ENCODE results near the gene CRTC3. TPM values are rescaled to one million over a fixed set of nuclear protein-coding genes. Genes with fewer than 3 reads are reported as not detected.

Gene CRTC3
- total RNA-seq, 1 experiment from 2014 or later = 3.9 TPM

- Histone ChIP-seq H3K79me1 (ENCODE audit: insufficient read depth, low read depth, low read length, poor library complexity, severe bottlenecking) (no peaks in the 10 kb centered on the region), H3K23ac (ENCODE audit: insufficient read length, low read depth, low read length) (no peak overlapping the region), H4K8ac (replicated peaks; ENCODE audit: insufficient read length, low read depth, low read length) (no peak overlapping the region), H2BK20ac (ENCODE audit: low read depth, low read length, poor library complexity, severe bottlenecking) (no peak overlapping the region), H2BK12ac (ENCODE audit: insufficient read length, low read depth, low read length) (no peak overlapping the region), H4K91ac (ENCODE audit: insufficient read length, low read depth, low read length) (no peak overlapping the region), H3K56ac (ENCODE audit: insufficient read length, low read depth, low read length) (no peak overlapping the region), H2AK5ac (ENCODE audit: insufficient read length, low read length) (no peak overlapping the region), H4K5ac (ENCODE audit: insufficient read length, low read depth, low read length) (no peak overlapping the region), H3K4me2 (ENCODE audit: insufficient read depth, insufficient read length, low read length) (peak overlapping the region; percentile 36), H2AFZ (ENCODE audit: low read length) (no peak overlapping the region), H3K27me3 (ENCODE audit: insufficient read depth, low read length) (peaks cover 7% of the 10 kb centered on the region), H3K27ac (ENCODE audit: insufficient read length, low read depth, low read length) (no peak overlapping the region), H3K14ac (ENCODE audit: insufficient read depth, low read length) (no peak overlapping the region), H3K9me3 (ENCODE audit: control insufficient read depth, low read depth, low read length) (no peaks in the 10 kb centered on the region), H3K79me2 (ENCODE audit: insufficient read depth, low read length) (no peaks in the 10 kb centered on the region), H3T11ph (ENCODE audit: low read length) (no peak overlapping the region), H2BK15ac (ENCODE audit: low read depth, low read length) (no peak overlapping the region), H3K18ac (ENCODE audit: insufficient read length, low read depth, low read length) (no peak overlapping the region), H3K23me2 (ENCODE audit: insufficient read length, low read depth, low read length, poor library complexity, severe bottlenecking) (no peaks in the 10 kb centered on the region), H3K9ac (ENCODE audit: extremely low read depth, insufficient read length, low read length) (no peak overlapping the region), H2BK5ac (ENCODE audit: insufficient read length, low read length) (no peak overlapping the region), H4K20me1 (ENCODE audit: control insufficient read depth, insufficient read depth, insufficient read length) (no peaks in the 10 kb centered on the region), H3K4me1 (ENCODE audit: insufficient read depth, low read length) (peaks cover 11% of the 10 kb centered on the region), H2BK120ac (ENCODE audit: low read depth, low read length, poor library complexity, severe bottlenecking) (no peak overlapping the region), H3K4ac (ENCODE audit: low read depth, low read length) (no peak overlapping the region)
- H3K27me3 Mint-ChIP-seq (ENCODE audit: low read depth) = peaks cover 54% of the 10 kb centered on the region
- TF ChIP-seq CTCF (conservative IDR thresholded peaks at IDR 0.05) = 0 out of 3 replicates have a peak, but pooled peaks have one; percentile 22
- peak overlapping the region in 2 of 3 experiments; percentile 17 to 36; a peak in 3 of 7 replicates for H3K27ac Mint-ChIP-seq
- no peaks in the 10 kb centered on the region for H3K36me3 Mint-ChIP-seq (ENCODE audit: insufficient read depth in 1 of 3, low read depth in 3 of 3)
- peaks cover 40 to 52% of the 10 kb centered on the region in 2 experiments for H3K4me1 Mint-ChIP-seq
- H3K9me3 Mint-ChIP-seq = no peaks in the 10 kb centered on the region
- H3K4me3 Mint-ChIP-seq = peak overlapping the region in 1 of 2 experiments; percentile 59; a peak in 4 of 5 replicates
- DNase-seq = peak; percentile 74
- no CpG with 5 or more reads among the region's 5 CpGs for WGBS (ENCODE audit: extremely low coverage, insufficient read length, low lambda C conversion rate)
Measured at GRCh38 chr15:90583471-90584252, 53.9 kb downstream of the CRTC3 start.
